ENCODE data around the gene IHH. TPM values are rescaled to one million over a fixed set of nuclear protein-coding genes. Genes with fewer than 3 reads are reported as not detected.

The IHH gene
- total RNA-seq, 1 donor from 2014 or later: 0.18 TPM

GRCh38 chr2:219035942-219036341 lies 24.8 kb downstream of the IHH start:
- no peaks in the 10 kb centered on the region for H3K9me3 Mint-ChIP-seq

GRCh38 chr2:219034823-219035222 lies 25.9 kb downstream of the IHH start:
- peaks cover 2% of the 10 kb centered on the region for H3K4me1 Mint-ChIP-seq
- no peak for TF ChIP-seq CTCF (IDR thresholded peaks at IDR 0.05; ENCODE audit: unreplicated experiment)
- no peak overlapping the region for H3K27ac Mint-ChIP-seq
- H3K4me3 Mint-ChIP-seq: no peak overlapping the region
- H3K36me3 Mint-ChIP-seq: no peaks in the 10 kb centered on the region
- H3K27me3 Mint-ChIP-seq (ENCODE audit: low read depth): peaks cover 86% of the 10 kb centered on the region
- no peak for DNase-seq (ENCODE audit: low spot score in 2 of 2, unreplicated experiment in 2 of 2)
- no peaks in the 10 kb centered on the region for H3K9me3 Mint-ChIP-seq

More at GRCh38 chr2:219035942-219036341, 24.8 kb downstream of the IHH start:
- no peaks in the 10 kb centered on the region for H3K36me3 Mint-ChIP-seq
- DNase-seq (ENCODE audit: low spot score in 2 of 2, unreplicated experiment in 2 of 2): no peak
- no peaks in the 10 kb centered on the region for H3K4me1 Mint-ChIP-seq
- H3K27ac Mint-ChIP-seq: no peak overlapping the region
- no peak for TF ChIP-seq CTCF (IDR thresholded peaks at IDR 0.05; ENCODE audit: unreplicated experiment)
- no peak overlapping the region for H3K4me3 Mint-ChIP-seq
- H3K27me3 Mint-ChIP-seq (ENCODE audit: low read depth): peaks cover 95% of the 10 kb centered on the region

GRCh38 chr2:219032051-219032745 lies 28.5 kb downstream of the IHH start:
- Mint-ChIP-seq H3K4me1 (peaks cover 3% of the 10 kb centered on the region), H3K27ac (no peak overlapping the region), H3K4me3 (no peak overlapping the region), H3K9me3 (no peaks in the 10 kb centered on the region), H3K36me3 (no peaks in the 10 kb centered on the region), H3K27me3 (ENCODE audit: low read depth) (peaks cover 84% of the 10 kb centered on the region)
- TF ChIP-seq CTCF (IDR thresholded peaks at IDR 0.05; ENCODE audit: unreplicated experiment): no peak
- DNase-seq (ENCODE audit: low spot score in 2 of 2, unreplicated experiment in 2 of 2): no peak

- TF ChIP-seq CTCF (IDR thresholded peaks at IDR 0.05; ENCODE audit: unreplicated experiment): no peak
- Mint-ChIP-seq H3K4me1 (peaks cover 3% of the 10 kb centered on the region), H3K9me3 (no peaks in the 10 kb centered on the region), H3K27me3 (ENCODE audit: low read depth) (peaks cover 82% of the 10 kb centered on the region), H3K27ac (no peak overlapping the region), H3K4me3 (no peak overlapping the region), H3K36me3 (no peaks in the 10 kb centered on the region)
- DNase-seq (ENCODE audit: low spot score in 2 of 2, unreplicated experiment in 2 of 2): no peak
Measured at GRCh38 chr2:219031005-219031738, 29.5 kb downstream of the IHH start.

GRCh38 chr2:219030177-219030940 lies 30.4 kb downstream of the IHH start:
- no peaks in the 10 kb centered on the region for H3K36me3 Mint-ChIP-seq
- no peaks in the 10 kb centered on the region for H3K9me3 Mint-ChIP-seq
- DNase-seq (ENCODE audit: low spot score in 2 of 2, unreplicated experiment in 2 of 2): no peak
- peaks cover 3% of the 10 kb centered on the region for H3K4me1 Mint-ChIP-seq
- no peak for TF ChIP-seq CTCF (IDR thresholded peaks at IDR 0.05; ENCODE audit: unreplicated experiment)
- no peak overlapping the region for H3K4me3 Mint-ChIP-seq
- H3K27me3 Mint-ChIP-seq (ENCODE audit: low read depth): peaks cover 81% of the 10 kb centered on the region
- H3K27ac Mint-ChIP-seq: no peak overlapping the region
